ENCODE measurements around the gene WNK2.

DNA sequence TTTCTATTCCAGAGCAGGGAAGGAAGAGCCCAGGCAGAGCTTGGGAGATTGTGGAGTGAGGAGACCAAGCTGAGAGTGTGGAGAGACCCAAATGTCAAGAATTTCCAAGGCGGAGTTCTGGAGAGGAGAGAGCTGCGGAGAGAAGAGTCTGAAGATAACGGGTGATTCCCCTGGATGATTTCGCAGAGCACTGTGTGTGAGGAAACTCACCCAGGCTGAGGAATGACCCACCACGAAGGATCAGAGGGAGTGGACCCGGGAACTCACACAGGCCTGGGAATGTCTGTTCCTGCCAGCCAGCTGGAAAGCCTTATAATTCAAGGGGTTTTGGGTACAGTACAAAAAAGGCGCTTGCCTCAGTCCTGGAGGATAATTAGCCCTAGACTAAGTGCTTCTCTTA, 94.2 kb downstream of the WNK2 start:
- TF ChIP-seq, protein P1, sequence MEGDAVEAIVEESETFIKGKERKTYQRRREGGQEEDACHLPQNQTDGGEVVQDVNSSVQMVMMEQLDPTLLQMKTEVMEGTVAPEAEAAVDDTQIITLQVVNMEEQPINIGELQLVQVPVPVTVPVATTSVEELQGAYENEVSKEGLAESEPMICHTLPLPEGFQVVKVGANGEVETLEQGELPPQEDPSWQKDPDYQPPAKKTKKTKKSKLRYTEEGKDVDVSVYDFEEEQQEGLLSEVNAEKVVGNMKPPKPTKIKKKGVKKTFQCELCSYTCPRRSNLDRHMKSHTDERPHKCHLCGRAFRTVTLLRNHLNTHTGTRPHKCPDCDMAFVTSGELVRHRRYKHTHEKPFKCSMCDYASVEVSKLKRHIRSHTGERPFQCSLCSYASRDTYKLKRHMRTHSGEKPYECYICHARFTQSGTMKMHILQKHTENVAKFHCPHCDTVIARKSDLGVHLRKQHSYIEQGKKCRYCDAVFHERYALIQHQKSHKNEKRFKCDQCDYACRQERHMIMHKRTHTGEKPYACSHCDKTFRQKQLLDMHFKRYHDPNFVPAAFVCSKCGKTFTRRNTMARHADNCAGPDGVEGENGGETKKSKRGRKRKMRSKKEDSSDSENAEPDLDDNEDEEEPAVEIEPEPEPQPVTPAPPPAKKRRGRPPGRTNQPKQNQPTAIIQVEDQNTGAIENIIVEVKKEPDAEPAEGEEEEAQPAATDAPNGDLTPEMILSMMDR (conservative IDR thresholded peaks at IDR 0.05) = no peak
- no peak for TF ChIP-seq ZFX (IDR thresholded peaks at IDR 0.05)

All from C4-2B (cell line).